OCI-M2 (cell line): ENCODE measurements around the gene MYH8.

Source experiments
- DNase-seq: peaks from one replicate; lab custom pipeline; 2025; ENCODE audit not compliant: unreplicated experiment; lab: John Stamatoyannopoulos, UW

Gene MYH8

GRCh38 chr17:10421900-10422542, at the start of gene MYH8:
TSS of gene MYH8 (minus strand) at chr17:10421950. CDS start at chr17:10420227, 1,723 bp downstream.
- no peak for DNase-seq

GRCh38 chr17:10469459-10469858, 47.7 kb upstream of the MYH8 start, which contains the start of gene MYH4:
TSS of gene MYH4 (minus strand) at chr17:10469559. CDS start at chr17:10466745, 2,814 bp downstream.
- no peak for DNase-seq

GRCh38 chr17:10463402-10463801, 41.7 kb upstream of the MYH8 start:
- DNase-seq: no peak

GRCh38 chr17:10460062-10460461, 38.3 kb upstream of the MYH8 start:
- DNase-seq: no peak

GRCh38 chr17:10458701-10459100, 37.0 kb upstream of the MYH8 start:
- DNase-seq: no peak

GRCh38 chr17:10457952-10458351, 36.2 kb upstream of the MYH8 start:
- no peak for DNase-seq

- no peak for DNase-seq
These were observed 25.5 kb upstream of the MYH8 start for GRCh38 chr17:10447026-10447931.

- DNase-seq: no peak
These were observed 18.1 kb upstream of the MYH8 start for GRCh38 chr17:10439816-10440215.

GRCh38 chr17:10435096-10435495, 13.3 kb upstream of the MYH8 start:
- DNase-seq: no peak

- no peak for DNase-seq
These were observed 7.8 kb upstream of the MYH8 start for GRCh38 chr17:10429421-10430045.

- no peak for DNase-seq
These were observed 7.0 kb upstream of the MYH8 start for GRCh38 chr17:10428781-10429180.

- no peak for DNase-seq
These were observed 539 bp downstream of the MYH8 start for GRCh38 chr17:10421211-10421610.

- no peak for DNase-seq
These were observed 939 bp downstream of the MYH8 start for GRCh38 chr17:10420811-10421210.

GRCh38 chr17:10417431-10417830, 4.3 kb downstream of the MYH8 start:
- no peak for DNase-seq

- DNase-seq: no peak
These were observed 6.6 kb downstream of the MYH8 start for GRCh38 chr17:10415161-10415560.

GRCh38 chr17:10403589-10403988, 18.2 kb downstream of the MYH8 start:
- no peak for DNase-seq

GRCh38 chr17:10398352-10398751, 23.4 kb downstream of the MYH8 start:
- no peak for DNase-seq

GRCh38 chr17:10396524-10397163, 25.1 kb downstream of the MYH8 start:
- DNase-seq: no peak

- DNase-seq: no peak
These were observed 27.4 kb downstream of the MYH8 start for GRCh38 chr17:10394201-10394887.

GRCh38 chr17:10392880-10393279, 28.9 kb downstream of the MYH8 start:
- DNase-seq: no peak

GRCh38 chr17:10385871-10386270, 35.9 kb downstream of the MYH8 start:
- no peak for DNase-seq
